SH-SY5Y (cell line): ENCODE measurements around the gene ANKRD28.

ENCODE experiments used
- GATA2 ChIP-seq: IDR thresholded peaks from 2 replicates; pipeline ENCODE4 v1.6.1; 2011; ENCODE audit warnings: mild to moderate bottlenecking, low read depth, low read length
- GATA3 ChIP-seq: IDR thresholded peaks from 2 replicates; pipeline ENCODE4 v1.6.1; 2011; ENCODE audit warnings: low read depth, mild to moderate bottlenecking, low read length, moderate library complexity

DNA sequence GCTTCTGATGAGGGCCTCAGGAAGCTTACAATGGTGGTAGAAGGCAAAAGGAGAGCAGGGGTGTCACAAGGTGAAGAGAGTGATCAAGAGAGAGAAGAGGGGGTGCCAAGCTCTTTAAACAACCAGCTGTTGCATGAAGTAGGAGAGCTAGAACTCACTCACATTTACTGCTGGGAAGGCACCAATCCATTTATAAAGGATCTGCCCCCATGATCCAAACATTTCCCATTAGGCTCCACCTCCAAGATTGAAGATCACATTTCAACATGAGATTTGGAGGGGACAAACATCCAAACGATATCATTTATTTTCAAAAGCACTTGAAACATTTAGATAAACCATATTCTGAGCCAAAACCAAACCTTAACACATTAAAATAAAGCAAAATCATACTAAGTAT is 26.3 kb downstream of the ANKRD28 start:
- TF ChIP-seq GATA3, result no peak
- no peak for TF ChIP-seq GATA2
